ENCODE data around the gene PIK3C2B.

GRCh38 chr1:204476563-204476962 is 18.0 kb downstream of the PIK3C2B start:
- TF ChIP-seq EZH2 (optimal IDR thresholded peaks at IDR 0.05; ENCODE audit: low read depth, low read length): no peak
- TF ChIP-seq, protein P1, sequence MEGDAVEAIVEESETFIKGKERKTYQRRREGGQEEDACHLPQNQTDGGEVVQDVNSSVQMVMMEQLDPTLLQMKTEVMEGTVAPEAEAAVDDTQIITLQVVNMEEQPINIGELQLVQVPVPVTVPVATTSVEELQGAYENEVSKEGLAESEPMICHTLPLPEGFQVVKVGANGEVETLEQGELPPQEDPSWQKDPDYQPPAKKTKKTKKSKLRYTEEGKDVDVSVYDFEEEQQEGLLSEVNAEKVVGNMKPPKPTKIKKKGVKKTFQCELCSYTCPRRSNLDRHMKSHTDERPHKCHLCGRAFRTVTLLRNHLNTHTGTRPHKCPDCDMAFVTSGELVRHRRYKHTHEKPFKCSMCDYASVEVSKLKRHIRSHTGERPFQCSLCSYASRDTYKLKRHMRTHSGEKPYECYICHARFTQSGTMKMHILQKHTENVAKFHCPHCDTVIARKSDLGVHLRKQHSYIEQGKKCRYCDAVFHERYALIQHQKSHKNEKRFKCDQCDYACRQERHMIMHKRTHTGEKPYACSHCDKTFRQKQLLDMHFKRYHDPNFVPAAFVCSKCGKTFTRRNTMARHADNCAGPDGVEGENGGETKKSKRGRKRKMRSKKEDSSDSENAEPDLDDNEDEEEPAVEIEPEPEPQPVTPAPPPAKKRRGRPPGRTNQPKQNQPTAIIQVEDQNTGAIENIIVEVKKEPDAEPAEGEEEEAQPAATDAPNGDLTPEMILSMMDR (IDR thresholded peaks at IDR 0.05; ENCODE audit: low read length): 0 out of 2 replicates have a peak, but pooled peaks have one; percentile 14
- TF ChIP-seq EZH2phosphoT487 (IDR thresholded peaks at IDR 0.05; ENCODE audit: low read length): no peak
